RWPE1 (cell line): ENCODE results near the gene HSD17B8.

Source experiments
- CTCF ChIA-PET: fragments of 350-600 bp; sonication (Branson Sonifier 250); formaldehyde crosslinking; extraction: SDS; loops from one replicate; lab custom pipeline; 2021; lab: Yijun Ruan, JAX
- POLR2A ChIA-PET: fragments of 400-600 bp; formaldehyde crosslinking; extraction: SDS; loops from one replicate; lab custom pipeline; 2020; ENCODE audit warnings: antibody characterized with exemption; ENCODE audit not compliant: low non-redundant PET; lab: Yijun Ruan, JAX
- DNase-seq: peaks from one replicate; pipeline ENCODE4 v3.0.0; 2012; ENCODE audit warnings: low spot score
- H3K27ac ChIP-seq: fragments of 450-650 bp; 2 replicates; pipeline ENCODE4 v1.5.1; 2017
- TF ChIP-seq, protein P1 (sequence below): fragments of 450-650 bp; conservative IDR thresholded peaks from 2 replicates; pipeline ENCODE4 v1.5.1; 2017; ENCODE audit warnings: low read depth, mild to moderate bottlenecking

HSD17B8 gene

DNA sequence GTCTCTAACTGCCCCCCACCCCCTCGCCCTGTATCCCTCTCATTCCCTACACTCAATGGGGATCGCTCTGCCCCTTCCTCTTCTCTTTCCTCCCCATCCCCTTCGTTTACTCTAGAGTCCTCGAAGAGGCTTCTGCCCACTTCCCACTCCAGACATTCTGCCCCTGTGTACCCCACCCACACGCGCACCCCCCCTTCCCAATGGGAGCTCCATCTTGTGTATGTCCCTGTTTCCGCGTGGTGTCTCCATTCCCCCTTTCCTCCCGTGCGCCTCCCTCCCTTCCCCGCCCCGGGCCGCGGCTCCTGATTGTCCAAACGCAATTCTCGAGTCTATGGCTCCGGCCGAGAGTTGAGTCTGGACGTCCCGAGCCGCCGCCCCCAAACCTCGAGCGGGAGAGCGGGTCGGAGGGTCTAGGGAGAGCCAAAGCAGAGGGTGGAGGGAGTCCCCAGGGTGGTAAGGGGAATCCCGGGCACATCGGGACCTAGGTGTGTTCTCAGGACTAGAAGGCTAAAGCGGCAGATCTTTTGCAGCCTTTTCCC lies 3.2 kb downstream of the HSD17B8 start:
- TF ChIP-seq, protein P1, sequence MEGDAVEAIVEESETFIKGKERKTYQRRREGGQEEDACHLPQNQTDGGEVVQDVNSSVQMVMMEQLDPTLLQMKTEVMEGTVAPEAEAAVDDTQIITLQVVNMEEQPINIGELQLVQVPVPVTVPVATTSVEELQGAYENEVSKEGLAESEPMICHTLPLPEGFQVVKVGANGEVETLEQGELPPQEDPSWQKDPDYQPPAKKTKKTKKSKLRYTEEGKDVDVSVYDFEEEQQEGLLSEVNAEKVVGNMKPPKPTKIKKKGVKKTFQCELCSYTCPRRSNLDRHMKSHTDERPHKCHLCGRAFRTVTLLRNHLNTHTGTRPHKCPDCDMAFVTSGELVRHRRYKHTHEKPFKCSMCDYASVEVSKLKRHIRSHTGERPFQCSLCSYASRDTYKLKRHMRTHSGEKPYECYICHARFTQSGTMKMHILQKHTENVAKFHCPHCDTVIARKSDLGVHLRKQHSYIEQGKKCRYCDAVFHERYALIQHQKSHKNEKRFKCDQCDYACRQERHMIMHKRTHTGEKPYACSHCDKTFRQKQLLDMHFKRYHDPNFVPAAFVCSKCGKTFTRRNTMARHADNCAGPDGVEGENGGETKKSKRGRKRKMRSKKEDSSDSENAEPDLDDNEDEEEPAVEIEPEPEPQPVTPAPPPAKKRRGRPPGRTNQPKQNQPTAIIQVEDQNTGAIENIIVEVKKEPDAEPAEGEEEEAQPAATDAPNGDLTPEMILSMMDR: no peak
- ChIA-PET POLR2A (interaction anchor here (0.6 to 0.7 kb wide), 2 partner anchors 28 to 40 kb away, joined by 5 read pairs; no protein-coding TSS in a partner anchor), CTCF (interaction anchor here (1.3 to 2.1 kb wide), 2 partner anchors 10 to 41 kb away, joined by 7 to 8 read pairs; no protein-coding TSS in a partner anchor)
- peak; percentile 52 for DNase-seq
- peak overlapping the region; percentile 95 for H3K27ac ChIP-seq

DNA sequence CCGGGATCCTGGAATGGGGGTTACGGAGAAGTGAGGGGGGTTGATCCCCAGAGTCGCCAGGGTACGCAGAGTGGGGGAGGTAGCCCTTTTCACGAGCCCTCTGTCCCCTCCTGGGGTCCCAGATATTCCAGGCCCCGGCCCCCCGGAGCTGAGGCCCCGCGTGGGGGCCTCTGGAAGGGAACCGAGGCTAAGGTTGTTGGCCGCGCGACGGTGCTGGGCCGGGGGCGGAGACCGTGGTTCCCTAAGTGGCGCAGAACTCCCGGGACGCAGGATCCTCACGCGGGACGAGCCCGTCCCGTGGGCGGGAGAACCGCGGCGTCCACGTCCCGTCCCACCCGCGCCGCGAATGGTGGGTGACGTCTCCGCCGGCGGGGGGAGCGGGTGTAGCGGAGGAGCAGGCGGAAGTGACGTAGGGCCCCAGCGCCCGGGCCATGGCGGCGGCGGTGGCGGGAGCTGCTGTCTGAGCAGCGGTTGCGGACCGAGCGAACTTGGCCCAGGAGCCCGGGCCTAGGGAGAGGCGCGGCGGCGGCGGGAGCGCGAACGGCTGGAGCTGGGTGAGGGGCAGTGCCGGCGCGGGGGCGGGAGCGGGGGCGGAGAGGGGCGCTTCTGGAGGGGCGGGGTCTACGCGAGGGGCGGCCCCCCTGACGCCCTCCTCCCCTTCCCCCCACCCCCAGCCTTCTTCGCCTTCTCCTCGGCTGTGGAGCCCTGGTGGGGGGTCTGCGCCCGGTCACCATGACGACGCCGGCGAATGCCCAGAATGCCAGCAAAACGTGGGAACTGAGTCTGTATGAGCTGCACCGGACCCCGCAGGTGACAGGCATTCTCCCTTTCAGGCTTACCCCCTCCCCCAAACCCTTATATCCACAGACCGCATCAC lies 3.9 kb downstream of the HSD17B8 start, which contains the start of gene RING1:
Gene RING1, plus strand, starts transcription at position 410 of the 877 bp plus-strand sequence. Its CDS starts 323 bp downstream, at position 733.
- H3K27ac ChIP-seq: peak within 1 kb of the TSS; percentile 95
- POLR2A ChIA-PET: interaction anchor here (0.6 to 0.7 kb wide), 2 partner anchors 28 to 40 kb away, joined by 5 read pairs; no protein-coding TSS in a partner anchor
- peak; percentile 84 for DNase-seq
- TF ChIP-seq, protein P1: no peak
- CTCF ChIA-PET: interaction anchor here (2.1 kb wide), 1 partner anchor 40 kb away, joined by 8 read pairs; no protein-coding TSS in a partner anchor

DNA sequence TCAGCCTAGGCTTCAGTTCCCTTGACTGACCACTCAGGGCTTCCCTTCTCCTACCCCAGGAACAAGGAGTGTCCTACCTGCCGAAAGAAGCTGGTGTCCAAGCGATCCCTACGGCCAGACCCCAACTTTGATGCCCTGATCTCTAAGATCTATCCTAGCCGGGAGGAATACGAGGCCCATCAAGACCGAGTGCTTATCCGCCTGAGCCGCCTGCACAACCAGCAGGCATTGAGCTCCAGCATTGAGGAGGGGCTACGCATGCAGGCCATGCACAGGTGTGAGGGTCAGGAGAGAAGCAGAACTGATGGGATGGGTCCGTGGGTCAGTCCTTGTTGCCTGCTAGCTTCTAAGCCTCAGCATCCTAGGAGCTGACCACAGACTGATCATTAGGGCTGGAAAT lies 5.4 kb downstream of the HSD17B8 start:
- TF ChIP-seq, protein P1: no peak
- H3K27ac ChIP-seq: peak overlapping the region; percentile 41
- ChIA-PET CTCF (interaction anchor here (2.1 kb wide), 1 partner anchor 39 kb away, joined by 8 read pairs; no protein-coding TSS in a partner anchor), POLR2A (no interaction called here)
- DNase-seq: no peak

GRCh38 chr6:33211136-33211535 lies 6.7 kb downstream of the HSD17B8 start:
- TF ChIP-seq, protein P1: no peak
- ChIA-PET CTCF (no interaction called here), POLR2A (no interaction called here)
- no peak overlapping the region for H3K27ac ChIP-seq
- DNase-seq: no peak

DNA sequence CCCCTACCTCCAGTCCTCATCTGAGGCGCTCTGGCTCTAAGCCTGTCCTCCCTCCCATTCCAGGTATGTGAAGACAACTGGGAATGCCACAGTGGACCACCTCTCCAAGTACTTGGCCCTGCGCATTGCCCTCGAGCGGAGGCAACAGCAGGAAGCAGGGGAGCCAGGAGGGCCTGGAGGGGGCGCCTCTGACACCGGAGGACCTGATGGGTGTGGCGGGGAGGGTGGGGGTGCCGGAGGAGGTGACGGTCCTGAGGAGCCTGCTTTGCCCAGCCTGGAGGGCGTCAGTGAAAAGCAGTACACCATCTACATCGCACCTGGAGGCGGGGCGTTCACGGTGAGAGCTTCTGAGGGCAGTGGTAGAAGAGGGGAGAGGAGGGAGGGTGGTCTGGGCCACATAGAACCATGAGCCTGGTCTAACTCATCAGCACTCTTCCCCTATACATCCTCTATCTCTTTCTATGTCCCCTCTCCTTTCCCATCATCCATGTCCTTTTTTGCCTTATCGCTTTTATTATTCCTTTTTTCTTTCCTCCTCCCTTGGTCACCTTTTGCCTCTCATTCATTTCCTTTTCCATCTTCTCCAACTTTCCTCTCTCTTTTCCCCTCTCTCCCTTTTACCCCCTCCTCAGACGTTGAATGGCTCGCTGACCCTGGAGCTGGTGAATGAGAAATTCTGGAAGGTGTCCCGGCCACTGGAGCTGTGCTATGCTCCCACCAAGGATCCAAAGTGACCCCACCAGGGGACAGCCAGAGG lies 7.4 kb downstream of the HSD17B8 start:
- POLR2A ChIA-PET: interaction anchor here (0.6 kb wide), 2 partner anchors 9 to 59 kb away, joined by 4 to 5 read pairs; no protein-coding TSS in a partner anchor
- CTCF ChIA-PET: no interaction called here
- no peak overlapping the region for H3K27ac ChIP-seq
- no peak for DNase-seq
- TF ChIP-seq, protein P1: no peak

GRCh38 chr6:33212857-33213165 lies 8.4 kb downstream of the HSD17B8 start:
- TF ChIP-seq, protein P1: no peak
- peak overlapping the region; percentile 39 for H3K27ac ChIP-seq
- ChIA-PET CTCF (interaction anchor here (0.6 kb wide), 1 partner anchor 22 kb away, joined by 4 read pairs; no protein-coding TSS in a partner anchor), POLR2A (interaction anchor here (0.7 kb wide), 1 partner anchor 8 kb away, joined by 6 read pairs; the partner anchor contains the start of gene HSD17B8)
- no peak for DNase-seq
